ENCODE data around the gene AP3M1.

AP3M1 gene

GRCh38 chr10:74150204-74150989 is at the start of gene AP3M1 (continued):
- no peak for TF ChIP-seq PBX3 (CRISPR knock-in tag; IDR thresholded peaks at IDR 0.05)
- no peak for TF ChIP-seq ZNF843 (tag by site-specific recombination; IDR thresholded peaks at IDR 0.05)
- no peak for TF ChIP-seq PRDM1 (tag by site-specific recombination; IDR thresholded peaks at IDR 0.05)
- TF ChIP-seq ZNF707 (tag by site-specific recombination; IDR thresholded peaks at IDR 0.05) = no peak
- no peak for TF ChIP-seq ZNF785 (tag by site-specific recombination; IDR thresholded peaks at IDR 0.05)
- no peak for TF ChIP-seq ZNF768 (tag by site-specific recombination; IDR thresholded peaks at IDR 0.05)
- TF ChIP-seq ZNF830 (tag by site-specific recombination; IDR thresholded peaks at IDR 0.05; ENCODE audit: low read depth) = no peak
- TF ChIP-seq ZNF624 (tag by site-specific recombination; IDR thresholded peaks at IDR 0.05) = no peak
- peak; percentile 15; the same call in 1 of the 2 replicates for TF ChIP-seq ZNF24 (tag by site-specific recombination; IDR thresholded peaks at IDR 0.05)
- no peak for TF ChIP-seq ZNF10 (tag by site-specific recombination; IDR thresholded peaks at IDR 0.05)
- TF ChIP-seq ZBTB8A (tag by site-specific recombination; IDR thresholded peaks at IDR 0.05) = peak; percentile 52
- no peak; the same call in 1 of the 2 replicates for TF ChIP-seq KLF7 (tag by site-specific recombination; IDR thresholded peaks at IDR 0.05; ENCODE audit: borderline replicate concordance)
- no peak for TF ChIP-seq GLIS2 (tag by site-specific recombination; IDR thresholded peaks at IDR 0.05)
- no peak for TF ChIP-seq ZBTB7A (tag by site-specific recombination; IDR thresholded peaks at IDR 0.05; ENCODE audit: low read depth)
- TF ChIP-seq ZNF157 (tag by site-specific recombination; IDR thresholded peaks at IDR 0.05) = no peak
- no peak for TF ChIP-seq ZFP41 (tag by site-specific recombination; IDR thresholded peaks at IDR 0.05; ENCODE audit: borderline replicate concordance)
- no peak for TF ChIP-seq REPIN1 (tag by site-specific recombination; IDR thresholded peaks at IDR 0.05; ENCODE audit: low read depth)
- TF ChIP-seq SP7 (tag by site-specific recombination; IDR thresholded peaks at IDR 0.05) = peak; percentile 58; the same call in 1 of the 2 replicates
- TF ChIP-seq MEIS1 (CRISPR knock-in tag; IDR thresholded peaks at IDR 0.05; ENCODE audit: borderline replicate concordance) = no peak
- TF ChIP-seq IKZF3 (tag by site-specific recombination; IDR thresholded peaks at IDR 0.05) = peak; percentile 52; the same call in 1 of the 2 replicates
- peak; percentile 74; the same call in 1 of the 2 replicates for TF ChIP-seq ZFP37 (tag by site-specific recombination; IDR thresholded peaks at IDR 0.05)
- TF ChIP-seq ZNF623 (tag by site-specific recombination; IDR thresholded peaks at IDR 0.05) = no peak
- no peak for TF ChIP-seq SALL2 (tag by site-specific recombination; IDR thresholded peaks at IDR 0.05; ENCODE audit: borderline replicate concordance)
- no peak for TF ChIP-seq ZNF138 (tag by site-specific recombination; IDR thresholded peaks at IDR 0.05; ENCODE audit: borderline replicate concordance)
- TF ChIP-seq ZBTB6 (tag by site-specific recombination; IDR thresholded peaks at IDR 0.05) = peak; percentile 64
- TF ChIP-seq ZNF362 (tag by site-specific recombination; IDR thresholded peaks at IDR 0.05) = no peak
- TF ChIP-seq ZNF404 (tag by site-specific recombination; IDR thresholded peaks at IDR 0.05) = no peak
- TF ChIP-seq ZNF114 (tag by site-specific recombination; IDR thresholded peaks at IDR 0.05) = no peak
- TF ChIP-seq OVOL3 (tag by site-specific recombination; IDR thresholded peaks at IDR 0.05) = no peak
- no peak for TF ChIP-seq ZNF423 (tag by site-specific recombination; IDR thresholded peaks at IDR 0.05)
- TF ChIP-seq MZF1 (tag by site-specific recombination; IDR thresholded peaks at IDR 0.05; ENCODE audit: borderline replicate concordance) = no peak
- TF ChIP-seq ZNF202 (tag by site-specific recombination; IDR thresholded peaks at IDR 0.05; ENCODE audit: borderline replicate concordance) = no peak
- no peak for TF ChIP-seq SETDB1 (IDR thresholded peaks at IDR 0.05; ENCODE audit: insufficient read length, low read length)
- TF ChIP-seq HOXA7 (CRISPR knock-in tag; IDR thresholded peaks at IDR 0.05; ENCODE audit: borderline replicate concordance) = no peak
- TF ChIP-seq ZBTB21 (tag by site-specific recombination; IDR thresholded peaks at IDR 0.05) = no peak; the same call in none of the 2 replicates
- no peak for TF ChIP-seq ZNF548 (tag by site-specific recombination; IDR thresholded peaks at IDR 0.05)
- TF ChIP-seq ZNF416 (tag by site-specific recombination; IDR thresholded peaks at IDR 0.05) = no peak
- no peak for TF ChIP-seq ZNF48 (tag by site-specific recombination; IDR thresholded peaks at IDR 0.05)
- TF ChIP-seq ZNF544 (tag by site-specific recombination; IDR thresholded peaks at IDR 0.05) = no peak
- no peak for TF ChIP-seq ZNF121 (tag by site-specific recombination; IDR thresholded peaks at IDR 0.05)
- no peak for TF ChIP-seq ZNF19 (tag by site-specific recombination; IDR thresholded peaks at IDR 0.05; ENCODE audit: low read depth)
